WERI-Rb-1 (cell line): Measurements from ENCODE around the gene DNPH1.

Experiments used
- DNase-seq: peaks from one replicate; pipeline ENCODE4 v3.0.0-alpha.2; 2020
- H3K27ac ChIP-seq: fragments of 250-450 bp; sonication (Bioruptor Pico); 2 replicates; pipeline ENCODE4 v1.5.1; 2020; ENCODE audit warnings: mild to moderate bottlenecking, moderate library complexity
- H3K27me3 ChIP-seq: fragments of 250-450 bp; sonication (Bioruptor Pico); 2 replicates; pipeline ENCODE4 v1.5.1; 2021; ENCODE audit warnings: mild to moderate bottlenecking, low read depth, moderate library complexity; ENCODE audit not compliant: insufficient read depth, severe bottlenecking
- H3K36me3 ChIP-seq: fragments of 250-450 bp; sonication (Bioruptor Pico); 2 replicates; pipeline ENCODE4 v1.5.1; 2020; ENCODE audit warnings: mild to moderate bottlenecking, moderate library complexity
- H3K4me3 ChIP-seq: 2 replicates; pipeline ENCODE4 v1.5.1; 2011; ENCODE audit warnings: low read depth, mild to moderate bottlenecking, control low read depth, low read length
- H3K9me3 ChIP-seq: fragments of 250-450 bp; sonication (Bioruptor Pico); 2 replicates; pipeline ENCODE4 v1.5.1; 2021; ENCODE audit warnings: mild to moderate bottlenecking, moderate library complexity; ENCODE audit not compliant: severe bottlenecking
- CTCF ChIP-seq: IDR thresholded peaks from 2 replicates; pipeline ENCODE4 v1.5.1; 2011; ENCODE audit warnings: low read depth, mild to moderate bottlenecking, control low read depth, inconsistent platforms, low read length

DNPH1 gene

DNA sequence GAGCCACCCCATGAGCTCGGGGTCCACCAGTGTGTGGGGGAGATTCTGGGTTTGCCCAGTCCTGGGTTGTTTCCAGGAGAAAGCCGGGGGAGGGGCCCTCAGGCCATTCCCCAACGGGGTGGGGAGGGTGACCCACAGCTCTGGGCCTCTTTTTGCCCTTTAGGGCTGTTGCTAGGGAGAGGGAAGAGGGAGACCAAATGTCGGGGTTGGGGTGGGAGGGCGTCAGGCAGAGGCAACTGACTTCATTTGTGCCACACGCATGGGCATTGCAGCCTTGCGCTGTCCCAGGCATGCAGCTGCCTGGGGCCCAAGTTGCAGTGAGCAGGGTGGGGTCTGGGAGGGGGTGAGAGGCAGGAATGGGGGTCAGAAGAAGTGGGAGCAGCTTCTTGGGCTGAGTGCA, 49.2 kb downstream of the DNPH1 start:
- Histone ChIP-seq H3K4me3 (no peak overlapping the region), H3K27ac (no peak overlapping the region; the same call in 1 of the 2 replicates), H3K27me3 (no peaks in the 10 kb centered on the region)

GRCh38 chr6:43178951-43179830, 50.1 kb downstream of the DNPH1 start:
- no peak overlapping the region for H3K27ac ChIP-seq
- no peak for DNase-seq
- peaks cover 61% of the 10 kb centered on the region for H3K36me3 ChIP-seq
- TF ChIP-seq CTCF = no peak
- H3K9me3 ChIP-seq = no peaks in the 10 kb centered on the region
- no peak overlapping the region for H3K4me3 ChIP-seq
- H3K27me3 ChIP-seq = no peaks in the 10 kb centered on the region

More for the DNA sequence above, 49.2 kb downstream of the DNPH1 start:
- no peak for DNase-seq
- H3K36me3 ChIP-seq = peaks cover 65% of the 10 kb centered on the region
- no peaks in the 10 kb centered on the region for H3K9me3 ChIP-seq
- TF ChIP-seq CTCF = no peak

DNA sequence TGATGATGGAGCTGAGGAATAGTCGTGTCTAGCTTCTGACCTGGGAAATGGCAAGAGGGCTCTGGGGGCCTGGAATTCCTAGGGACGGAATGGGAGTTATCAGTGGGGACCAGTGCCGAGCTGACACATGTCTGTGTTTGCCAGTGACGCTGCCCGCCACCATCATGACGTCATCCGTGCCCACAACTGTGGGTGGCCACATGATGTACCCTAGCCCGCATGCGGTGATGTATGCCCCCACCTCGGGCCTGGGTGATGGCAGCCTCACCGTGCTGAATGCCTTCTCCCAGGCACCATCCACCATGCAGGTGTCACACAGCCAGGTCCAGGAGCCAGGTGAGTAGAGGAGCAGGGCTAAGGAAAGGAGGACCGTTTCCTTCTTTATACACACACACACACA, 51.1 kb downstream of the DNPH1 start:
- Histone ChIP-seq H3K36me3 (peaks cover 69% of the 10 kb centered on the region), H3K9me3 (no peaks in the 10 kb centered on the region), H3K27ac (no peak overlapping the region), H3K27me3 (no peaks in the 10 kb centered on the region), H3K4me3 (no peak overlapping the region)
- DNase-seq = no peak
- TF ChIP-seq CTCF = no peak

- no peak for TF ChIP-seq CTCF
- H3K36me3 ChIP-seq = peaks cover 69% of the 10 kb centered on the region
- no peaks in the 10 kb centered on the region for H3K9me3 ChIP-seq
- DNase-seq = no peak
- H3K27me3 ChIP-seq = no peaks in the 10 kb centered on the region
- H3K27ac ChIP-seq = no peak overlapping the region
- no peak overlapping the region for H3K4me3 ChIP-seq
These were observed 52.9 kb downstream of the DNPH1 start for GRCh38 chr6:43176423-43176786.

- H3K27me3 ChIP-seq = no peaks in the 10 kb centered on the region
- peaks cover 67% of the 10 kb centered on the region for H3K36me3 ChIP-seq
- no peak for DNase-seq
- H3K9me3 ChIP-seq = no peaks in the 10 kb centered on the region
- no peak overlapping the region for H3K4me3 ChIP-seq
- no peak overlapping the region for H3K27ac ChIP-seq
- TF ChIP-seq CTCF = no peak
These were observed 53.4 kb downstream of the DNPH1 start for GRCh38 chr6:43175676-43176422.
